GM18519 (cell line): ENCODE data around the gene ZNF366.

Experiments used
- ATAC-seq: cut with Tn5 transposase; IDR thresholded peaks from one replicate; pipeline ENCODE4 v1.9.1; 2021; ENCODE audit warnings: mild to moderate bottlenecking, moderate library complexity; ENCODE audit not compliant: unreplicated experiment, low FRiP score

Gene ZNF366

DNA sequence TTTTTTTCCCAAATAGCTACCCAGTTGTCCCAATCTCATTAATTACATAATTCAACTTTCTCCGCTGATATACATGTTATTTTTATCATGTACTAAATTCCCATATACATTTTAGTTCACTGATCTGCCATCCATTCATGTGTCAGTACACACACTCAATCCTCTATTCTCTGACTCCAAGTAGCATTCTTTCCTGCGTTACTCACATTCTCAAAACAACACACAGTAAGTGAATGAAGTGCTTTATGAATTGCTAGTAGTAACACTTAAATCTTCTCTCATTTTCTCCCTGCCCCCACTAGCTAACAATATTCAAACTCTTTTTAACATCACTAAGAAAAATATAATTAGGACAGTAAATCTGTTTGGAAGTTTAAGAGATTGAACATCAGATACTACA is 8.9 kb downstream of the ZNF366 start:
- no peak for ATAC-seq

GRCh38 chr5:72497823-72498222 is 9.4 kb downstream of the ZNF366 start:
- no peak for ATAC-seq

GRCh38 chr5:72495410-72495809 is 11.8 kb downstream of the ZNF366 start:
- no peak for ATAC-seq

DNA sequence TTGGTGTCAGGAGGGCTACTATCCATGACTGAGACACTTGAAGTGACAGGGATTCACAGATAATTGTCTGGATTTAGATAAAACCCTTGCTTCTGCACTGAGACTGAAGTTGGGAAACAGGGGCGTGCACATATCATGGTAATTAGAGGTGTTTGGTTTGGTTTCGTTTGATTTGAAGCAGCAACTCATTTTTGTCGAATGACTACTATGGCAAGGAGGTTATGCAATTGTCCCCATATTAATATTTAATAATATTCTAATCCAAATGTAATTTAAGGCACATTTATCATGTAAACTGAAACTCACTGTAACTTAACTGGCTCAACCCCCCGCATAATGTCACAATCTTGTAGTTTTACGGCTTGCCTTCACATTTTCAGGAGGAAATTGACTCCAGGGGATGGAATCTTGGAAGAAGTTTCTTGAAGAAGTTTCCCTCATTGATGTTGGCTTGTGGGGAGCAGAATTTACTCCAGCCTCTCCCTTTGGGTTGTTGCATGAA is 12.5 kb downstream of the ZNF366 start:
- no peak for ATAC-seq

GRCh38 chr5:72489536-72489935 is 17.7 kb downstream of the ZNF366 start:
- ATAC-seq: no peak

- ATAC-seq: no peak
Observed at GRCh38 chr5:72488756-72489155, 18.5 kb downstream of the ZNF366 start.

DNA sequence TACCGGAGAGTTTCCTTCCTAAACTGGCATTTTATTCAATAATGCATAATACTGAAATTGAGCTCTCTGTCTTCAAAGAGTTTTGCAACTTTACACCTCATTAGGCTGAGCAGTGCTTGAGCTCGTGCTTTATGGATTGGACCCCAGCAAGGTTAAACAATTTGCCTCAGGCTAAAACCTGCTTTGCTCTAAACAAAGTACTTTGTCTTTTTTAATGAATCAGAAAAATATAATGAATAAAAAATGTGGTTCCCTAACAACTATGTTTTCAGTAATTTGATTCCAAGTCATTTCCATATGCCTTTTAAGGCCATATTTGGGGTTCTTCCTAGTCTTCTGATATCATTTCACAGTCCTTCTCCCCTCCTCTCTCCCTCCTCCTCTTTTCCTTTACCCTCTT is 20.0 kb downstream of the ZNF366 start:
- no peak for ATAC-seq

GRCh38 chr5:72486371-72486770 is 20.8 kb downstream of the ZNF366 start:
- ATAC-seq: no peak

- no peak for ATAC-seq
Observed at GRCh38 chr5:72485430-72485974, 21.7 kb downstream of the ZNF366 start.

DNA sequence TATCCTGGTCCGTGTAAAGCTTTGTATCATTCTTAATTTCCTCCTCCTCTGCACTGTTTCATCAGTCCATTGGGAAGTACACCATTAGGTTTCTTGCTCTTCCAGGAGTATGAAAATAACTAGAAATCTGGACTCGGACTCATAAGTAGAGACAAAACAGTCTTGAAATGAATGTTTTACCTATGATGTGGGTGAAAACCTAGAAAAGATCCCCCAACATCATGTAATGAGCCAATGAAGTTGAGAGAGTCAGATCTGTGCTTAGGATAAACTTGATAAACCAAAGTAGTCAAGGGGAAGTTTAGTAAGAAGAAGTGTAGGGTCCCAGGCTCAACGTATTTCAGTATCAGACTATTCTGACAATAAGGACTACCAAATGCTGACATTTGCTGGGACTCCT is 25.2 kb downstream of the ZNF366 start:
- ATAC-seq: no peak

DNA sequence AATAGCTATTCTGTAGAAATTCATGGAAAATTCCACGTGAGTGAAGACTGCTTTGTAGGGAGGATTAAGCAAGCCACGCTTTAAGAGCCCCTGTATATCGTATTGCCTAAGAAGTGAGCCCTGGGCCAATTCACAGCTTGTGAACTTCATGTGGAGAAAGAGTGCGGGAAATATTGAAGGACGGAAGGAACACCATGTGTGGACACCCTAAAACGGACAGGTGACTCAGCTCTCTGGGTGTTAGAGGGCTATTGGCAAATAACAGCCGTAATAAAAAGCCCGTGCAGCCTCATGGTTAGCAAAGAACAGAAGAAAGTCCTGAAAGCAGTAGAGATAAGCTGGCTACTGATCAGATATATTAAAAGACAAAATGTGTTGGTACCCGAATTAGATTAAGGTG is 26.4 kb downstream of the ZNF366 start:
- ATAC-seq: no peak

- no peak for ATAC-seq
Observed at GRCh38 chr5:72479921-72480320, 27.3 kb downstream of the ZNF366 start.

GRCh38 chr5:72478684-72479083 is 28.5 kb downstream of the ZNF366 start:
- no peak for ATAC-seq

- no peak for ATAC-seq
Observed at GRCh38 chr5:72478276-72478675, 28.9 kb downstream of the ZNF366 start.

DNA sequence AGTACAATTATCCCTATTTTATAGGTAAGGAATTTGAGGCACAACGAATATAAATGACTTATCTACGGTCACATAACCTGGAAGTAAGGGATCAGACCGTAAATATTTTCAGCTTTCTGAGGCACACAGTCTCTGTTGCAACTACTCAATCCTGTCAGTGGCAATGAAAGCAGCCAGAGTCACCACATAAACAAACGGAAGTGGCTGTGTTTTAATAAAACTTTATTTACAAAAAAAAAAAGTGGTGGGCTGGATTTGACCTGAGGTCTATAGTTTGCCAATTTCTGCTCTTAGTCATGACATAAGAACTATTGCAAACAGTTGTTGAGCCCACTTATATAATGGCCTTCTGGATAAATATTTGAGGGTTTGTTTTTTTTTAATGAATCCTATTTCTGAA is 29.6 kb downstream of the ZNF366 start:
- no peak for ATAC-seq

DNA sequence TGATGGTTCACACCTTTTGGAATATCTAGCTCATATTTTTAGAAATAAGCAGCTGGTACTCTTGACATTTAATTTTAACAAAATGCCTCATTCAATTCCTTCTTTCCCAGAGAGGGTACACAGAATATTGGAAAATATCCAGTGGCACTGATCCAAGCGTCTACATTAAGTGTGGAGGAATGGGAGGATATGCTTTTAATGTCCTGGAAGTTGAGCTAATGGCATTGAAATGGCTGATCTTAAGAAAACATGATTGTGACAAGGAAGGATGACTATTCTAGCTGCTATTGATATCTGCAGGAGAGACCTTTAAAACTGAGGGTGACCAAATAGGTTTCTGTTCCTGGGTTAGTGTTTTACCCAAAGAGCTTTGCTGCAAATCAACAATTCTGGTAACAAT is 30.0 kb downstream of the ZNF366 start:
- ATAC-seq: no peak

GRCh38 chr5:72476721-72477120 is 30.5 kb downstream of the ZNF366 start:
- ATAC-seq: no peak

DNA sequence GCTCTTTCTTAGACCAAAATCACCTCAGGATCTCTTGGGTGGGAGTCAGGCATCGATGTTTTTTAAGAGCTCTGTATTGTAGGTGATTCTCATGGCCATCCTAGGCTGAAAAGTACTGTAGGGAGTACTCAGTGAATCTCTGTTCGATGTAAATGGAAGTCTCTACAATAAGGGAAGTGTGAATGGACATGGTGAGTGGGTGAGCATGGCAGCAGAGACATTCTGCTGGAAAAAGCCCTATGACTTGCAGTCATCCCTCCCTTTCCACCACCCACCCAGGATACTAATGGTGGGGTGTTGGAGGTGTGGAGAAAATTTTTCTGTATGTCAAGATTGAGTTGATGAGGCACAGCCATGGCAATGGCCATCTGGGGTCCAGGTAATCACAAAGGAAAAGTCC is 30.9 kb downstream of the ZNF366 start:
- no peak for ATAC-seq

GRCh38 chr5:72474516-72474915 is 32.7 kb downstream of the ZNF366 start:
- no peak for ATAC-seq

DNA sequence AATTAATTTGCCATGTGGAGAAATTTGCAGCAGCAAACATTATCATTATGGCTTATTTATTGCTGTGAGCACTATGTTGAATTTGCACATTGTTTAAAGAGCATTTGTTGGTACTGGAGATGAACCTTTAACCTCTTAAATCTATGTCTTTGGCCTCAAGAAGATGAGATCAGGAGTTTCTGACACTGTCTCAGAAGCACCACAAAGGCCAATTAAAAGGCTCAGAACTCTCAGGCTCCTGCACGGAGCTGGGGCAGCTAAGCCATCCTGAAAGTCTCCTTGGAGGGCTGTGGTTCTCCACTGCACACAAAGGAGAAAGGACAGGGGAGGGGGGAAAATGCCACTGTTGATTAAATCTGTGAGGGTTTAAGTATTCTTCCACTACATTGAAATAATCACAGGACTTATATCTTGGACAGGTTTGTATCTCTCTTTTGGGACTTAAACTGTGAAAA is 33.1 kb downstream of the ZNF366 start:
- no peak for ATAC-seq

DNA sequence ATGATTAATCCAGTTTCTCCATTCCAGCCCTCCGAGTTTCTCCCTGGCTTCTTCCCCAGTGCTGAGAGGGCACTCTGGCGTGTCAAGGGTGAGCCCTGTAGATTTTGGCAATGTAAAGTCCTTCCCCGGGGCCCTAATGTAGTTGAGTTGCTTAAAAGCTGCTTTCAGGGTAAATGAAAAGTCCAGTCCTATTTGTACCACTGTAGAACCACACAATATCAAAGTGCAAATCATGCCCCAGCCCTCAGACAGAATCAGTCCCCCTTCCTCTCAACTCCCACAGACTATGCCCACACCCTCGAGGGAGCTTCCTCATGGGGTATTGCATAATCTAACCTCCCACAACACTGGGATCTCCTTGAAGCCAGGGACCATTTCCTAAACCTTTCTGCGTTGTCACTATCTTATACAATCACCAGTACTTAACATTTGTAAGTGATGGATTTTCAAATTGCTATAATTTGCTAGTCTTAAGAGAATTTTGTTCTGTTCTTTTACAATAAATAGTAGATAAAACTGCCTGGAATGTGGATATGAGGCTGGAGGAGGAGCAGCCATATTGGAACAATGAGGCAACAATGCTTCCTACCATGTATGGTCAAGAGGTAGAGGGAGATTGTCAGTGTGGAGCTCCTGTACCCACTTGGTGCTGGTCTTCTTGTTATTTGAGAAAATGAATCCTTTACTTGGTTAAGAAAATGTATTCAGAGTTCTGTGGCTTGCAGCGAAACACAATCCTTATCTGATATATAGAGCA is 34.4 kb downstream of the ZNF366 start:
- ATAC-seq: no peak

DNA sequence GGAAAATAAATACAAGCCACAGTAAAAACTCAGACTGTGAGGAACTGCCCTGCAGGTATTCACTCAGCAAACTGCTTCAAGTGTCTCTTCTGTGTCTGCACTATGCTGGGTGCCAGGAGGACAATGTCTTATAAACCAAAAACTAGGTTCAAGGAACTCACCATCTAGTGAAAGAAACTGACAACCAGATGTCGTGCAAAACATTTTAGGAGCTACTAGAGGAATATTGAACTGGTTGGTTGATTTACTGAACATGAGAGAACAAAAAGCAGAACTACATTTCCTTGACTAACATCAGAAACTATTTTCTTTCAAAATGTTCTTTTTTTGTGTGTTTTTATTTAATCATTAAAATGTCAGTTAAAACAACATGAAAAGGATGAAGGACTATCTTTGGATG is 35.2 kb downstream of the ZNF366 start:
- ATAC-seq: no peak
